H9 (cell line): ENCODE data around the gene ABCB1. TPM values are rescaled to one million over a fixed set of nuclear protein-coding genes. Genes with fewer than 3 reads are reported as not detected.

Experiments
- DNase-seq: peaks from one replicate; pipeline ENCODE4 v3.0.0-alpha.2; 2017
- H2AFZ ChIP-seq: one replicate; pipeline ENCODE4 v1.6.1; 2013; ENCODE audit warnings: mild to moderate bottlenecking, low read length, control low read depth, moderate library complexity
- H2AK5ac ChIP-seq: 2 replicates; pipeline ENCODE4 v1.6.1; 2013; ENCODE audit warnings: low read length, control low read depth, mixed read lengths; ENCODE audit not compliant: insufficient read length
- H2BK120ac ChIP-seq: one replicate; pipeline ENCODE4 v1.6.1; 2013; ENCODE audit warnings: low read depth, mild to moderate bottlenecking, low read length, control low read depth, inconsistent platforms; ENCODE audit not compliant: poor library complexity, severe bottlenecking
- H2BK12ac ChIP-seq: 2 replicates; pipeline ENCODE4 v1.6.1; 2013; ENCODE audit warnings: low read length, control low read depth, mixed read lengths, low read depth; ENCODE audit not compliant: insufficient read length
- H2BK15ac ChIP-seq: 2 replicates; pipeline ENCODE4 v1.6.1; 2013; ENCODE audit warnings: low read depth, low read length, control low read depth
- H2BK20ac ChIP-seq: one replicate; pipeline ENCODE4 v1.6.1; 2013; ENCODE audit warnings: low read depth, mild to moderate bottlenecking, low read length, control low read depth, inconsistent platforms; ENCODE audit not compliant: poor library complexity, severe bottlenecking
- H2BK5ac ChIP-seq: 2 replicates; pipeline ENCODE4 v1.6.1; 2013; ENCODE audit warnings: low read length, control low read depth, mixed read lengths; ENCODE audit not compliant: insufficient read length
- H3K14ac ChIP-seq: 2 replicates; pipeline ENCODE4 v1.6.1; 2013; ENCODE audit warnings: low read length, control low read depth; ENCODE audit not compliant: insufficient read depth
- H3K18ac ChIP-seq: 2 replicates; pipeline ENCODE4 v1.6.1; 2013; ENCODE audit warnings: low read depth, mild to moderate bottlenecking, mixed read lengths, low read length, control low read depth; ENCODE audit not compliant: insufficient read length
- H3K23ac ChIP-seq: 2 replicates; pipeline ENCODE4 v1.6.1; 2013; ENCODE audit warnings: low read length, control low read depth, mixed read lengths, low read depth; ENCODE audit not compliant: insufficient read length
- H3K23me2 ChIP-seq: 2 replicates; pipeline ENCODE4 v1.6.1; 2013; ENCODE audit warnings: low read depth, mild to moderate bottlenecking, mixed read lengths, low read length, control low read depth; ENCODE audit not compliant: insufficient read length, poor library complexity, severe bottlenecking
- H3K27ac ChIP-seq: 2 replicates; pipeline ENCODE4 v1.5.1; 2013; ENCODE audit warnings: low read length, control low read depth, mixed read lengths, low read depth; ENCODE audit not compliant: insufficient read length
- H3K27me3 ChIP-seq: 2 replicates; pipeline ENCODE4 v1.6.1; 2013; ENCODE audit warnings: low read length, control low read depth, inconsistent platforms; ENCODE audit not compliant: insufficient read depth
- H3K4ac ChIP-seq: 2 replicates; pipeline ENCODE4 v1.6.1; 2013; ENCODE audit warnings: low read depth, mild to moderate bottlenecking, control low read depth, inconsistent platforms, low read length, moderate library complexity
- H3K4me1 ChIP-seq: 2 replicates; pipeline ENCODE4 v1.6.1; 2013; ENCODE audit warnings: low read length, control low read depth, inconsistent platforms; ENCODE audit not compliant: insufficient read depth
- H3K4me2 ChIP-seq: 2 replicates; pipeline ENCODE4 v1.6.1; 2013; ENCODE audit warnings: low read length, control low read depth, mixed read lengths; ENCODE audit not compliant: insufficient read length, insufficient read depth
- H3K56ac ChIP-seq: 2 replicates; pipeline ENCODE4 v1.6.1; 2013; ENCODE audit warnings: low read depth, mild to moderate bottlenecking, mixed read lengths, low read length, control low read depth; ENCODE audit not compliant: insufficient read length
- H3K79me1 ChIP-seq: 2 replicates; pipeline ENCODE4 v1.6.1; 2013; ENCODE audit warnings: low read depth, mild to moderate bottlenecking, moderate library complexity, low read length, control low read depth, inconsistent platforms; ENCODE audit not compliant: insufficient read depth, poor library complexity, severe bottlenecking
- H3K79me2 ChIP-seq: 2 replicates; pipeline ENCODE4 v1.6.1; 2013; ENCODE audit warnings: low read length, control low read depth, inconsistent platforms; ENCODE audit not compliant: insufficient read depth
- H3K9ac ChIP-seq: 2 replicates; pipeline ENCODE4 v1.6.1; 2013; ENCODE audit warnings: low read length, control low read depth, mixed read lengths; ENCODE audit not compliant: insufficient read length; ENCODE audit errors: extremely low read depth
- H3K9me3 ChIP-seq: one replicate; pipeline ENCODE4 v1.6.1; 2013; ENCODE audit warnings: low read depth, low read length, inconsistent platforms; ENCODE audit not compliant: control insufficient read depth
- H3T11ph ChIP-seq: one replicate; pipeline ENCODE4 v1.6.1; 2013; ENCODE audit warnings: mild to moderate bottlenecking, low read length, control low read depth, inconsistent platforms
- H4K20me1 ChIP-seq: one replicate; pipeline ENCODE4 v1.6.1; 2013; ENCODE audit not compliant: control insufficient read depth, insufficient read length, insufficient read depth
- H4K5ac ChIP-seq: 2 replicates; pipeline ENCODE4 v1.6.1; 2013; ENCODE audit warnings: low read depth, mild to moderate bottlenecking, mixed read lengths, low read length, control low read depth; ENCODE audit not compliant: insufficient read length
- H4K8ac ChIP-seq: replicated peaks from 2 replicates; pipeline ENCODE4 v1.6.1; 2013; ENCODE audit warnings: low read length, control low read depth, mixed read lengths, low read depth; ENCODE audit not compliant: insufficient read length
- H4K91ac ChIP-seq: 2 replicates; pipeline ENCODE4 v1.6.1; 2013; ENCODE audit warnings: low read depth, mild to moderate bottlenecking, moderate library complexity, mixed read lengths, low read length, control low read depth; ENCODE audit not compliant: insufficient read length
- H3K27ac Mint-ChIP-seq, 3 experiments: 2 replicates in 2 of 3; 3 replicates in 1 of 3; pipeline ENCODE4 v1.8.0; 2020 to 2021; ENCODE audit warnings: mixed read lengths in 3 of 3, mild to moderate bottlenecking in 1 of 3, moderate library complexity in 1 of 3
- H3K27me3 Mint-ChIP-seq: 2 replicates; pipeline ENCODE4 v1.8.0; 2021; ENCODE audit warnings: low read depth, mild to moderate bottlenecking, moderate library complexity, mixed read lengths
- H3K36me3 Mint-ChIP-seq, 3 experiments: 2 replicates in 2 of 3; 3 replicates in 1 of 3; pipeline ENCODE4 v1.8.0; 2020 to 2021; ENCODE audit warnings: low read depth in 3 of 3, mixed read lengths in 3 of 3; ENCODE audit not compliant: insufficient read depth in 1 of 3
- H3K4me1 Mint-ChIP-seq, 2 experiments: 2 replicates each; pipeline ENCODE4 v1.8.0; 2020; ENCODE audit warnings: mixed read lengths in 2 of 2
- H3K4me3 Mint-ChIP-seq, 2 experiments: 2 replicates in 1 of 2; 3 replicates in 1 of 2; pipeline ENCODE4 v1.8.0; 2020 to 2021; ENCODE audit warnings: mild to moderate bottlenecking in 2 of 2, mixed read lengths in 2 of 2, moderate library complexity in 1 of 2
- H3K9me3 Mint-ChIP-seq, 2 experiments: 2 replicates in 1 of 2; 3 replicates in 1 of 2; pipeline ENCODE4 v1.8.0; 2020; ENCODE audit warnings: mild to moderate bottlenecking in 2 of 2, mixed read lengths in 2 of 2, moderate library complexity in 1 of 2
- CTCF ChIP-seq: fragments of 200-600 bp; sonication (generic); conservative IDR thresholded peaks from 3 replicates; pipeline ENCODE4 v1.8.0; 2021; ENCODE audit warnings: antibody characterized with exemption, mild to moderate bottlenecking
- WGBS: extraction: QIAGEN DNeasy Blood & Tissue Kit; methylation state at CpG from one replicate; pipeline ENCODE4 v1.1.7; 2013; ENCODE audit warnings: missing lambda C conversion rate, low lambda C conversion rate, mixed read lengths; ENCODE audit not compliant: insufficient read length; ENCODE audit errors: extremely low coverage; 5-methylcytosine and 5-hydroxymethylcytosine counted together
- total RNA-seq: library from RNA; stranded (reverse); gene quantifications from 2 replicates; pipeline ENCODE4 v1.2.1, GENCODE V29; 2021

ABCB1 gene
- total RNA-seq, 1 experiment from 2014 or later: 0.33 TPM

GRCh38 chr7:87505557-87506245 lies 95.0 kb downstream of the ABCB1 start:
- Histone ChIP-seq H2BK12ac (no peak overlapping the region), H2BK20ac (no peak overlapping the region), H3K4me2 (no peak overlapping the region), H4K5ac (no peak overlapping the region), H3T11ph (no peak overlapping the region), H3K14ac (no peak overlapping the region), H3K27me3 (no peaks in the 10 kb centered on the region), H3K79me2 (no peaks in the 10 kb centered on the region), H4K91ac (no peak overlapping the region), H2AFZ (no peak overlapping the region), H2BK5ac (no peak overlapping the region), H3K27ac (no peak overlapping the region), H2BK120ac (no peak overlapping the region), H3K9me3 (no peaks in the 10 kb centered on the region), H2BK15ac (no peak overlapping the region), H3K23ac (no peak overlapping the region), H3K4ac (no peak overlapping the region), H3K56ac (no peak overlapping the region), H3K23me2 (no peaks in the 10 kb centered on the region), H3K4me1 (no peaks in the 10 kb centered on the region), H4K8ac (no peak overlapping the region), H3K79me1 (no peaks in the 10 kb centered on the region), H3K18ac (no peak overlapping the region), H3K9ac (no peak overlapping the region), H2AK5ac (no peak overlapping the region), H4K20me1 (no peaks in the 10 kb centered on the region)
- Mint-ChIP-seq H3K36me3 (no peaks in the 10 kb centered on the region), H3K4me1 (peaks cover 2 to 3% of the 10 kb centered on the region in 2 experiments; a peak in 2 of 4 replicates), H3K27ac (no peak overlapping the region), H3K27me3 (no peaks in the 10 kb centered on the region), H3K4me3 (no peak overlapping the region), H3K9me3 (no peaks in the 10 kb centered on the region)
- no peak for TF ChIP-seq CTCF
- DNase-seq: no peak
- no CpG with 5 or more reads among the region's 5 CpGs for WGBS
